Colonic mucosa (tissue), 4 donors: ENCODE data around the gene NAPB. TPM values are rescaled to one million over a fixed set of nuclear protein-coding genes. Genes with fewer than 3 reads are reported as not detected.

ENCODE experiments used
- DNase-seq: peaks from one replicate; pipeline ENCODE4 v3.0.0-alpha.2; 2020
- H3K27ac ChIP-seq: fragments of 200-600 bp; one replicate; pipeline ENCODE4 v1.8.0; 2021
- H3K27me3 ChIP-seq: fragments of 200-600 bp; one replicate; pipeline ENCODE4 v1.8.0; 2021
- H3K36me3 ChIP-seq: fragments of 200-600 bp; one replicate; pipeline ENCODE4 v1.8.0; 2021
- H3K4me1 ChIP-seq: fragments of 200-600 bp; one replicate; pipeline ENCODE4 v1.8.0; 2021; ENCODE audit warnings: mild to moderate bottlenecking
- H3K4me3 ChIP-seq: fragments of 200-600 bp; one replicate; pipeline ENCODE4 v1.8.0; 2021
- H3K9ac ChIP-seq, 2 donors: one replicate each; pipeline ENCODE4 v1.7.0; 2013; ENCODE audit warnings: control low read depth in 2 of 2, low read depth in 2 of 2, low read length in 2 of 2
- H3K9me3 ChIP-seq: fragments of 200-600 bp; one replicate; pipeline ENCODE4 v1.8.0; 2021
- intact Hi-C: fragments of 100-400 bp; cut with DNase I; formaldehyde crosslinking; loops from one replicate; pipeline ENCODE4 v1.14.1; 2022
- total RNA-seq, 2 donors: library from RNA; stranded (reverse); fragmentation: NEBNext Ultra II Directional in 1 of 2; extraction: Animal tissue kit (Norgen Biotek cat#: 25700) in 1 of 2; gene quantifications; one replicate each; pipeline ENCODE4 v1.2.1, GENCODE V29; 2021
- TF ChIP-seq, protein P1 (sequence below): fragments of 200-600 bp; IDR thresholded peaks from one replicate; pipeline ENCODE4 v1.8.0; 2022; ENCODE audit warnings: antibody characterized with exemption, mild to moderate bottlenecking
- donor health status: healthy.
- donor health status: DM: no; HTN: no; CAD: no.
- donor health status: DM: no; HTN: no; CAD: no.

The NAPB gene
- total RNA-seq, 2 donors from 2014 or later, result 7.5 to 8.4 TPM

GRCh38 chr20:23433628-23434027, 12.3 kb upstream of the NAPB start:
- TF ChIP-seq, protein P1, sequence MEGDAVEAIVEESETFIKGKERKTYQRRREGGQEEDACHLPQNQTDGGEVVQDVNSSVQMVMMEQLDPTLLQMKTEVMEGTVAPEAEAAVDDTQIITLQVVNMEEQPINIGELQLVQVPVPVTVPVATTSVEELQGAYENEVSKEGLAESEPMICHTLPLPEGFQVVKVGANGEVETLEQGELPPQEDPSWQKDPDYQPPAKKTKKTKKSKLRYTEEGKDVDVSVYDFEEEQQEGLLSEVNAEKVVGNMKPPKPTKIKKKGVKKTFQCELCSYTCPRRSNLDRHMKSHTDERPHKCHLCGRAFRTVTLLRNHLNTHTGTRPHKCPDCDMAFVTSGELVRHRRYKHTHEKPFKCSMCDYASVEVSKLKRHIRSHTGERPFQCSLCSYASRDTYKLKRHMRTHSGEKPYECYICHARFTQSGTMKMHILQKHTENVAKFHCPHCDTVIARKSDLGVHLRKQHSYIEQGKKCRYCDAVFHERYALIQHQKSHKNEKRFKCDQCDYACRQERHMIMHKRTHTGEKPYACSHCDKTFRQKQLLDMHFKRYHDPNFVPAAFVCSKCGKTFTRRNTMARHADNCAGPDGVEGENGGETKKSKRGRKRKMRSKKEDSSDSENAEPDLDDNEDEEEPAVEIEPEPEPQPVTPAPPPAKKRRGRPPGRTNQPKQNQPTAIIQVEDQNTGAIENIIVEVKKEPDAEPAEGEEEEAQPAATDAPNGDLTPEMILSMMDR, result no peak
- intact Hi-C loops, result no loop called here

GRCh38 chr20:23425129-23425528, 3.8 kb upstream of the NAPB start:
- Histone ChIP-seq H3K4me1 (no peaks in the 10 kb centered on the region), H3K4me3 (no peak overlapping the region), H3K36me3 (no peaks in the 10 kb centered on the region), H3K27ac (no peak overlapping the region), H3K27me3 (no peaks in the 10 kb centered on the region), H3K9ac (no peak overlapping the region), H3K9me3 (no peaks in the 10 kb centered on the region)
- TF ChIP-seq, protein P1, result no peak
- intact Hi-C loops, result no loop called here
- no peak for DNase-seq

More at GRCh38 chr20:23433628-23434027, 12.3 kb upstream of the NAPB start:
- Histone ChIP-seq H3K4me3 (no peak overlapping the region), H3K9me3 (no peaks in the 10 kb centered on the region), H3K4me1 (no peaks in the 10 kb centered on the region), H3K27ac (no peak overlapping the region), H3K36me3 (no peaks in the 10 kb centered on the region), H3K27me3 (no peaks in the 10 kb centered on the region), H3K9ac (no peak overlapping the region)
- peak; percentile 3 for DNase-seq

GRCh38 chr20:23419995-23420901, 1.0 kb downstream of the NAPB start:
- intact Hi-C loops, result loop anchor here (5.0 kb wide), 1 partner anchor 58 kb away; the partner anchor contains the start of gene GZF1
- TF ChIP-seq, protein P1, result no peak
- H3K4me1 ChIP-seq, result no peaks in the 10 kb centered on the region
- no peaks in the 10 kb centered on the region for H3K36me3 ChIP-seq
- H3K27ac ChIP-seq, result peak overlapping the region; percentile 72
- H3K27me3 ChIP-seq, result no peaks in the 10 kb centered on the region
- peak; percentile 59 for DNase-seq
- H3K9ac ChIP-seq, result peak overlapping the region; percentile 85 to 99
- no peaks in the 10 kb centered on the region for H3K9me3 ChIP-seq
- H3K4me3 ChIP-seq, result peak overlapping the region; percentile 96

GRCh38 chr20:23419657-23419994, 1.7 kb downstream of the NAPB start:
- Histone ChIP-seq H3K4me1 (no peaks in the 10 kb centered on the region), H3K36me3 (no peaks in the 10 kb centered on the region), H3K27ac (peak overlapping the region; percentile 72), H3K9ac (peak overlapping the region in 1 of 2 donors; percentile 85), H3K27me3 (no peaks in the 10 kb centered on the region), H3K4me3 (peak overlapping the region; percentile 96), H3K9me3 (no peaks in the 10 kb centered on the region)
- intact Hi-C loops, result no loop called here
- TF ChIP-seq, protein P1, result no peak
- DNase-seq, result no peak

GRCh38 chr20:23417861-23418260, 3.4 kb downstream of the NAPB start:
- Histone ChIP-seq H3K27me3 (no peaks in the 10 kb centered on the region), H3K9ac (no peak overlapping the region), H3K4me1 (no peaks in the 10 kb centered on the region), H3K4me3 (no peak overlapping the region), H3K9me3 (no peaks in the 10 kb centered on the region), H3K27ac (no peak overlapping the region), H3K36me3 (no peaks in the 10 kb centered on the region)
- no peak for DNase-seq
- intact Hi-C loops, result no loop called here
- TF ChIP-seq, protein P1, result no peak
